ENCODE data around the gene SEMA3C. TPM values are rescaled to one million over a fixed set of nuclear protein-coding genes. Genes with fewer than 3 reads are reported as not detected.

SEMA3C gene
- total RNA-seq, result not detected

GRCh38 chr7:80918909-80919721 lies at the start of gene SEMA3C:
SEMA3C (minus strand) TSS chr7:80919051; CDS start chr7:80916781, 2,270 bp downstream.
- peak; percentile 53 to 86 for ATAC-seq (replicated peaks in 1 of 2)
- H3K27ac Mint-ChIP-seq, result no peak within 1 kb of the TSS
- no peaks in the 10 kb centered on the region for H3K4me1 Mint-ChIP-seq (ENCODE audit: low read depth)

GRCh38 chr7:80968606-80969005 lies 49.8 kb upstream of the SEMA3C start:
- no peak for DNase-seq
- Mint-ChIP-seq H3K27me3 (ENCODE audit: low read depth) (no peaks in the 10 kb centered on the region), H3K27ac (no peak overlapping the region), H3K4me3 (no peak overlapping the region), H3K36me3 (ENCODE audit: insufficient read depth in 2 of 2) (no peaks in the 10 kb centered on the region), H3K9me3 (peaks cover 3 to 4% of the 10 kb centered on the region in 2 donors), H3K4me1 (ENCODE audit: low read depth) (no peaks in the 10 kb centered on the region)
- ATAC-seq (replicated peaks in 1 of 2), result no peak

More at GRCh38 chr7:80918909-80919721, at the start of gene SEMA3C:
- Mint-ChIP-seq H3K36me3 (ENCODE audit: insufficient read depth in 2 of 2) (no peaks in the 10 kb centered on the region), H3K27me3 (ENCODE audit: low read depth) (peaks cover 44% of the 10 kb centered on the region), H3K4me3 (peak within 1 kb of the TSS; percentile 34 to 64), H3K9me3 (no peaks in the 10 kb centered on the region)
- DNase-seq, result peak; percentile 17 to 41

- H3K4me1 Mint-ChIP-seq (ENCODE audit: low read depth), result no peaks in the 10 kb centered on the region
- no peak overlapping the region for H3K27ac Mint-ChIP-seq
- no peaks in the 10 kb centered on the region for H3K27me3 Mint-ChIP-seq (ENCODE audit: low read depth)
- H3K36me3 Mint-ChIP-seq (ENCODE audit: insufficient read depth in 2 of 2), result no peaks in the 10 kb centered on the region
- no peak overlapping the region for H3K4me3 Mint-ChIP-seq
- peaks cover 3 to 4% of the 10 kb centered on the region in 2 donors for H3K9me3 Mint-ChIP-seq
- DNase-seq, result no peak
- ATAC-seq (replicated peaks in 1 of 2), result no peak
Measured at GRCh38 chr7:80967917-80968297, 49.1 kb upstream of the SEMA3C start.

GRCh38 chr7:80967071-80967916 lies 48.4 kb upstream of the SEMA3C start:
- Mint-ChIP-seq H3K27me3 (ENCODE audit: low read depth) (no peaks in the 10 kb centered on the region), H3K27ac (no peak overlapping the region), H3K4me1 (ENCODE audit: low read depth) (no peaks in the 10 kb centered on the region), H3K36me3 (ENCODE audit: insufficient read depth in 2 of 2) (no peaks in the 10 kb centered on the region), H3K9me3 (peaks cover 3 to 4% of the 10 kb centered on the region in 2 donors), H3K4me3 (no peak overlapping the region)
- ATAC-seq (replicated peaks in 1 of 2), result no peak
- no peak for DNase-seq

- no peaks in the 10 kb centered on the region for H3K4me1 Mint-ChIP-seq (ENCODE audit: low read depth)
- no peak overlapping the region for H3K4me3 Mint-ChIP-seq
- no peak for ATAC-seq (replicated peaks in 1 of 2)
- H3K9me3 Mint-ChIP-seq, result no peaks in the 10 kb centered on the region
- DNase-seq, result no peak
- H3K36me3 Mint-ChIP-seq (ENCODE audit: insufficient read depth in 2 of 2), result peaks cover 0 to 1% of the 10 kb centered on the region in 2 donors
- no peaks in the 10 kb centered on the region for H3K27me3 Mint-ChIP-seq (ENCODE audit: low read depth)
- H3K27ac Mint-ChIP-seq, result no peak overlapping the region
Measured at GRCh38 chr7:80960244-80960795, 41.5 kb upstream of the SEMA3C start.

GRCh38 chr7:80957226-80957777 lies 38.5 kb upstream of the SEMA3C start:
- ATAC-seq (replicated peaks in 1 of 2) (no peak), DNase-seq (no peak)
- H3K36me3 Mint-ChIP-seq (ENCODE audit: insufficient read depth in 2 of 2), result peaks cover 0 to 1% of the 10 kb centered on the region in 2 donors
- no peaks in the 10 kb centered on the region for H3K27me3 Mint-ChIP-seq (ENCODE audit: low read depth)
- no peak overlapping the region for H3K27ac Mint-ChIP-seq
- no peaks in the 10 kb centered on the region for H3K4me1 Mint-ChIP-seq (ENCODE audit: low read depth)
- H3K9me3 Mint-ChIP-seq, result peaks cover 0 to 2% of the 10 kb centered on the region in 2 donors
- H3K4me3 Mint-ChIP-seq, result no peak overlapping the region

GRCh38 chr7:80954191-80954590 lies 35.3 kb upstream of the SEMA3C start:
- no peak for DNase-seq
- H3K4me1 Mint-ChIP-seq (ENCODE audit: low read depth), result no peaks in the 10 kb centered on the region

GRCh38 chr7:80950550-80950967 lies 31.7 kb upstream of the SEMA3C start:
- DNase-seq, result no peak
- Mint-ChIP-seq H3K4me1 (ENCODE audit: low read depth) (no peaks in the 10 kb centered on the region), H3K36me3 (ENCODE audit: insufficient read depth in 2 of 2) (no peaks in the 10 kb centered on the region), H3K27me3 (ENCODE audit: low read depth) (no peaks in the 10 kb centered on the region), H3K4me3 (no peak overlapping the region), H3K27ac (no peak overlapping the region), H3K9me3 (peaks cover 1 to 11% of the 10 kb centered on the region in 2 donors)
- ATAC-seq (replicated peaks in 1 of 2), result no peak

More at GRCh38 chr7:80954191-80954590, 35.3 kb upstream of the SEMA3C start:
- no peaks in the 10 kb centered on the region for H3K27me3 Mint-ChIP-seq (ENCODE audit: low read depth)
- H3K27ac Mint-ChIP-seq, result no peak overlapping the region
- peaks cover 0 to 5% of the 10 kb centered on the region in 2 donors for H3K9me3 Mint-ChIP-seq
- no peak for ATAC-seq (replicated peaks in 1 of 2)
- no peak overlapping the region for H3K4me3 Mint-ChIP-seq
- no peaks in the 10 kb centered on the region for H3K36me3 Mint-ChIP-seq (ENCODE audit: insufficient read depth in 2 of 2)

- Mint-ChIP-seq H3K9me3 (peaks cover 4 to 15% of the 10 kb centered on the region in 2 donors), H3K27ac (no peak overlapping the region), H3K27me3 (ENCODE audit: low read depth) (no peaks in the 10 kb centered on the region), H3K4me3 (no peak overlapping the region), H3K36me3 (ENCODE audit: insufficient read depth in 2 of 2) (no peaks in the 10 kb centered on the region), H3K4me1 (ENCODE audit: low read depth) (no peaks in the 10 kb centered on the region)
- ATAC-seq (replicated peaks in 1 of 2) (no peak), DNase-seq (no peak)
Measured at GRCh38 chr7:80949449-80949848, 30.6 kb upstream of the SEMA3C start.

GRCh38 chr7:80946858-80947257 lies 28.0 kb upstream of the SEMA3C start:
- no peak overlapping the region for H3K4me3 Mint-ChIP-seq
- DNase-seq, result no peak
- H3K27me3 Mint-ChIP-seq (ENCODE audit: low read depth), result no peaks in the 10 kb centered on the region
- ATAC-seq (replicated peaks in 1 of 2), result no peak
- no peaks in the 10 kb centered on the region for H3K4me1 Mint-ChIP-seq (ENCODE audit: low read depth)
- peaks cover 4 to 13% of the 10 kb centered on the region in 2 donors for H3K9me3 Mint-ChIP-seq
- no peaks in the 10 kb centered on the region for H3K36me3 Mint-ChIP-seq (ENCODE audit: insufficient read depth in 2 of 2)
- no peak overlapping the region for H3K27ac Mint-ChIP-seq

GRCh38 chr7:80945976-80946375 lies 27.1 kb upstream of the SEMA3C start:
- no peaks in the 10 kb centered on the region for H3K36me3 Mint-ChIP-seq (ENCODE audit: insufficient read depth in 2 of 2)
- no peak overlapping the region for H3K27ac Mint-ChIP-seq
- H3K4me1 Mint-ChIP-seq (ENCODE audit: low read depth), result no peaks in the 10 kb centered on the region
- no peak for DNase-seq
- no peak overlapping the region for H3K4me3 Mint-ChIP-seq
- no peaks in the 10 kb centered on the region for H3K27me3 Mint-ChIP-seq (ENCODE audit: low read depth)
- ATAC-seq (replicated peaks in 1 of 2), result no peak
- H3K9me3 Mint-ChIP-seq, result peaks cover 4 to 13% of the 10 kb centered on the region in 2 donors

GRCh38 chr7:80943342-80943741 lies 24.5 kb upstream of the SEMA3C start:
- no peaks in the 10 kb centered on the region for H3K27me3 Mint-ChIP-seq (ENCODE audit: low read depth)

More at GRCh38 chr7:80943342-80943741, 24.5 kb upstream of the SEMA3C start:
- Mint-ChIP-seq H3K36me3 (ENCODE audit: insufficient read depth in 2 of 2) (no peaks in the 10 kb centered on the region), H3K4me1 (ENCODE audit: low read depth) (no peaks in the 10 kb centered on the region), H3K27ac (no peak overlapping the region), H3K9me3 (peaks cover 4 to 12% of the 10 kb centered on the region in 2 donors), H3K4me3 (no peak overlapping the region)
- DNase-seq, result no peak
- ATAC-seq (replicated peaks in 1 of 2), result no peak

Measured in activated T-cell treated with anti-CD3 and anti-CD28 coated beads, Interleukin-2, amount 50 U/mL, for 72 hours (primary cell).